Vagina (tissue), 2 donors: ENCODE results near the gene CENATAC. TPM values are rescaled to one million over a fixed set of nuclear protein-coding genes. Genes with fewer than 3 reads are reported as not detected.
A peak's percentile ranks its signal among the peaks of the same experiment; 100 is the strongest.

Source experiments
- DNase-seq, 2 donors: peaks; one replicate each; pipeline ENCODE4 v3.0.0-alpha.2; 2017; ENCODE audit errors: extremely low spot score in 2 of 2
- H3K27ac ChIP-seq: fragments of 200-600 bp; sonication (generic); one replicate; pipeline ENCODE4 v1.5.1; 2019
- H3K27me3 ChIP-seq: fragments of 200-600 bp; sonication (generic); one replicate; pipeline ENCODE4 v1.5.1; 2019
- H3K36me3 ChIP-seq, 2 donors: fragments of 200-600 bp; sonication (generic); one replicate each; pipeline ENCODE4 v1.5.1; 2017 to 2019
- H3K4me1 ChIP-seq: fragments of 200-600 bp; sonication (generic); one replicate; pipeline ENCODE4 v1.5.1; 2019
- H3K4me3 ChIP-seq, 2 donors: fragments of 200-600 bp; sonication (generic); 1 replicate in 1 of 2; 2 replicates in 1 of 2; pipeline ENCODE4 v1.5.1; 2016 to 2019
- H3K9me3 ChIP-seq: fragments of 200-600 bp; sonication (generic); one replicate; pipeline ENCODE4 v1.5.1; 2019
- POLR2A ChIP-seq, 2 donors: fragments of 450-650 bp; IDR thresholded peaks; one replicate each; pipeline ENCODE4 v1.6.1; 2017; ENCODE audit warnings: antibody characterized with exemption in 2 of 2, mild to moderate bottlenecking in 2 of 2, moderate library complexity in 2 of 2
- POLR2AphosphoS5 ChIP-seq, 2 donors: sonication (generic); formaldehyde crosslinking; IDR thresholded peaks; one replicate each; pipeline ENCODE4 v1.9.0; 2017; ENCODE audit warnings: antibody characterized with exemption in 2 of 2, mild to moderate bottlenecking in 2 of 2, low read depth in 1 of 2; ENCODE audit not compliant: insufficient read depth in 1 of 2
- intact Hi-C: fragments of 100-400 bp; cut with DNase I; formaldehyde crosslinking; loops from one replicate; pipeline ENCODE4 v1.15.1; 2023
- total RNA-seq: library from RNA; depleted of rRNA; stranded (reverse); fragments of >200 nt; gene quantifications from one replicate; pipeline ENCODE4 v1.2.3, GENCODE V29; 2016
- TF ChIP-seq, protein P1 (sequence below), 3 experiments: fragments of 450-650 bp in 2 of 3; fragments of 200-600 bp in 1 of 3; sonication (generic) in 1 of 3; IDR thresholded peaks; one replicate each; pipeline ENCODE4 v1.5.1; 2017 to 2019; ENCODE audit warnings: antibody characterized with exemption in 3 of 3, mild to moderate bottlenecking in 2 of 3, moderate library complexity in 2 of 3

The CENATAC gene
- total RNA-seq, 1 donor from 2014 or later, result 49.8 TPM

DNA sequence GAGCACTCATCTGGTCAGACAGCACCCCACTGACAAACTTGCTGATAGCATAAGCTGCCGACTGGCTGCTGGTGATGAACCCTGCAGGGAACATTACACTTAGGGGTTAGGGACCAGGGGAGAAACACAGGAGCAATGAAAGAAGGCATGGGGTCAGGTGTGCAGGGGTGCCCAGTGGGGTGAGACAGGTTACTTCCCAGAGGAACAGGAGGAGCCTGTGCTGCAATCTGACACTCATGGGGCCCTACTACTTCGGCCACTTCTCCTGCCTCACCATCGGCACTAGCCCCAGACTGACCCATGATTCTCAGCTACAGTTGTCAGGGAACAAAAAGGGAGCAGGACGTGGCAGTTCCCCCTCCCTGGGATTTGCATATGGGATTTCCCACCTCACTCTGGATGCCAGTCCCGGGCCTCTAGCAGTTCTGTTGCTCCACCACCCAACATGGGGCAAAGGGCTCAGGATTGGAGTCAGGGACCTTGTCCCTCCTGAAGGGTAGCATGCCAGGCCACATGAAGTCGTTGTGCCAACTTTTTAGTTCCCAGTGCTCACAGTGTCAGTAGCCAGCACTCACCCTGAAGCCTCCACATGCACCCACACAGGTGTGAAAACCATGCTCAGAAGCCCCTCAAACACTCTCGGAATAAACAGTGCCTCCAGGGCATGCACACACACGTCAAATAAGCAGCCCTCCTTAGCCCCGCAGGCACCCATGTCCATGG is 30.6 kb downstream of the CENATAC start:
- H3K9me3 ChIP-seq, result no peaks in the 10 kb centered on the region
- intact Hi-C loops, result no loop called here
- no peak overlapping the region for H3K27ac ChIP-seq
- H3K4me3 ChIP-seq, result no peak overlapping the region
- H3K4me1 ChIP-seq, result peaks cover 25% of the 10 kb centered on the region
- no peak for DNase-seq
- H3K27me3 ChIP-seq, result no peaks in the 10 kb centered on the region
- TF ChIP-seq POLR2AphosphoS5 (IDR thresholded peaks at IDR 0.05; ENCODE audit: insufficient read depth in 1 of 2, low read depth in 1 of 2), result no peak
- TF ChIP-seq, protein P1, sequence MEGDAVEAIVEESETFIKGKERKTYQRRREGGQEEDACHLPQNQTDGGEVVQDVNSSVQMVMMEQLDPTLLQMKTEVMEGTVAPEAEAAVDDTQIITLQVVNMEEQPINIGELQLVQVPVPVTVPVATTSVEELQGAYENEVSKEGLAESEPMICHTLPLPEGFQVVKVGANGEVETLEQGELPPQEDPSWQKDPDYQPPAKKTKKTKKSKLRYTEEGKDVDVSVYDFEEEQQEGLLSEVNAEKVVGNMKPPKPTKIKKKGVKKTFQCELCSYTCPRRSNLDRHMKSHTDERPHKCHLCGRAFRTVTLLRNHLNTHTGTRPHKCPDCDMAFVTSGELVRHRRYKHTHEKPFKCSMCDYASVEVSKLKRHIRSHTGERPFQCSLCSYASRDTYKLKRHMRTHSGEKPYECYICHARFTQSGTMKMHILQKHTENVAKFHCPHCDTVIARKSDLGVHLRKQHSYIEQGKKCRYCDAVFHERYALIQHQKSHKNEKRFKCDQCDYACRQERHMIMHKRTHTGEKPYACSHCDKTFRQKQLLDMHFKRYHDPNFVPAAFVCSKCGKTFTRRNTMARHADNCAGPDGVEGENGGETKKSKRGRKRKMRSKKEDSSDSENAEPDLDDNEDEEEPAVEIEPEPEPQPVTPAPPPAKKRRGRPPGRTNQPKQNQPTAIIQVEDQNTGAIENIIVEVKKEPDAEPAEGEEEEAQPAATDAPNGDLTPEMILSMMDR (IDR thresholded peaks at IDR 0.05), result no peak
- TF ChIP-seq POLR2A (IDR thresholded peaks at IDR 0.05), result no peak
- peaks cover 0 to 29% of the 10 kb centered on the region in 2 donors for H3K36me3 ChIP-seq

- H3K36me3 ChIP-seq, result peaks cover 0 to 24% of the 10 kb centered on the region in 2 donors
- TF ChIP-seq, protein P1 (IDR thresholded peaks at IDR 0.05), result no peak
- TF ChIP-seq POLR2AphosphoS5 (IDR thresholded peaks at IDR 0.05; ENCODE audit: insufficient read depth in 1 of 2, low read depth in 1 of 2), result no peak
- TF ChIP-seq POLR2A (IDR thresholded peaks at IDR 0.05), result no peak
- no peak overlapping the region for H3K4me3 ChIP-seq
- H3K9me3 ChIP-seq, result no peaks in the 10 kb centered on the region
- H3K4me1 ChIP-seq, result peaks cover 25% of the 10 kb centered on the region
- no peaks in the 10 kb centered on the region for H3K27me3 ChIP-seq
- no peak for DNase-seq
- intact Hi-C loops, result no loop called here
- H3K27ac ChIP-seq, result no peak overlapping the region
Observed at GRCh38 chr11:119029069-119029339, 31.1 kb downstream of the CENATAC start.

GRCh38 chr11:119029340-119030028 is 31.5 kb downstream of the CENATAC start:
- peaks cover 25% of the 10 kb centered on the region for H3K4me1 ChIP-seq
- TF ChIP-seq, protein P1 (IDR thresholded peaks at IDR 0.05), result no peak
- no peak for TF ChIP-seq POLR2AphosphoS5 (IDR thresholded peaks at IDR 0.05; ENCODE audit: insufficient read depth in 1 of 2, low read depth in 1 of 2)
- TF ChIP-seq POLR2A (IDR thresholded peaks at IDR 0.05), result no peak
- intact Hi-C loops, result no loop called here
- H3K36me3 ChIP-seq, result peaks cover 0 to 19% of the 10 kb centered on the region in 2 donors
- no peak for DNase-seq
- H3K27ac ChIP-seq, result peak overlapping the region; percentile 90
- H3K27me3 ChIP-seq, result no peaks in the 10 kb centered on the region
- H3K4me3 ChIP-seq, result peak overlapping the region; percentile 74 to 92
- H3K9me3 ChIP-seq, result no peaks in the 10 kb centered on the region

- no peak for DNase-seq
- peaks cover 0 to 14% of the 10 kb centered on the region in 2 donors for H3K36me3 ChIP-seq
- no peaks in the 10 kb centered on the region for H3K9me3 ChIP-seq
- peaks cover 25% of the 10 kb centered on the region for H3K4me1 ChIP-seq
- peak overlapping the region; percentile 74 to 92 for H3K4me3 ChIP-seq
- intact Hi-C loops, result no loop called here
- H3K27me3 ChIP-seq, result no peaks in the 10 kb centered on the region
- TF ChIP-seq, protein P1 (IDR thresholded peaks at IDR 0.05), result no peak
- TF ChIP-seq POLR2AphosphoS5 (IDR thresholded peaks at IDR 0.05; ENCODE audit: insufficient read depth in 1 of 2, low read depth in 1 of 2), result no peak
- H3K27ac ChIP-seq, result peak overlapping the region; percentile 90
Observed at GRCh38 chr11:119030029-119030328, 32.0 kb downstream of the CENATAC start.
